ENCODE results near the gene MAPK1. TPM values are rescaled to one million over a fixed set of nuclear protein-coding genes. Genes with fewer than 3 reads are reported as not detected.
"Not testable (repeated sequence)": the region's sequence is repeated elsewhere in the genome, so short reads cannot be mapped to it uniquely, and the experiment has no call there.

MAPK1 gene
- total RNA-seq (2014; rRNA removed; shearing (Covaris generic)): 42.2 and 50.0 TPM in 2 replicates
- 21.6 and 24.7 TPM in 2 replicates for polyA plus RNA-seq (2014; cell fraction: nucleus; rRNA removed)

DNA sequence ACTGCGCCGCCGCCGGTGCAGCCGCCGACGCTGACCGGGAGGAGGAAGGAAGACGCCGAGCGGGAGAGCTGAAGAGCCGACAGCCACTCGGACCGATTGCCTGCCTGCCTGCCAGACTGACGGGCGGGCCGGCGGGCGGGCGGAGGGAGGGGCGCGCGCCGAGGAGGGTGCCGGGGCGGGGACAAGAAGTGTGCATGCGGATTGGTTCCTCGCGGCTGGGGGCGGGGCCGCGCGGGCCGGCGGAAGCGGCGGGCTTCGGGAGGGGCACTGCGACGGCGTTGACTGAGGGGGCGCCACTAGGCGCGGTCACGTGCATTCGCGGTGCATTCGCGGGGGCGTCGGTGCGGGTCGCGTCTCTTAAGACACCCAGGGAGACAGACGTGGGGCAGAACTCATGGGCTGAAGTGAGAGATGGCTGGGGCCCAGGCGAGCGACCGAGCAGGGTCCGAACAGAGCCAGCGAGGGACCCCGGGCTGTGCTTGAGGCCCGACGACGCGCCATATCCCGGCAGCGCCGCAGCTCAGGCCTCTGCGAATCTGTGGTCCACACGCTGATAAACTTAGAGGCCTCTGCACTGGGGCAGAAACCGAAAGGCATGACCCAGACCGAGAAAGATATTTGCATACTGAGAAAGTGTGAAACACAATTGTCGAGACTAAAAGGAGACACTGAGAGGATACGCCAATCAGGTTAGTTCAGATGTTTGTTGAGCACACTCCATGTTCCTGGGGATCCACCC is at the start of gene MAPK1:
MAPK1 (minus strand) TSS at position 118 of the 739 bp plus-strand sequence. CDS start 205 bp downstream, outside the sequence.
- peak; percentile 64 for DNase-seq (ENCODE audit: extremely low read depth, low read depth)

GRCh38 chr22:21916309-21916918 is 49.0 kb upstream of the MAPK1 start:
- no peak for DNase-seq (ENCODE audit: extremely low read depth, low read depth)

- DNase-seq (ENCODE audit: extremely low read depth, low read depth): no peak
These were observed 48.3 kb upstream of the MAPK1 start for GRCh38 chr22:21915624-21916308.

- DNase-seq (ENCODE audit: extremely low read depth, low read depth): not testable (repeated sequence)
These were observed 46.7 kb upstream of the MAPK1 start for GRCh38 chr22:21914033-21914642.

DNA sequence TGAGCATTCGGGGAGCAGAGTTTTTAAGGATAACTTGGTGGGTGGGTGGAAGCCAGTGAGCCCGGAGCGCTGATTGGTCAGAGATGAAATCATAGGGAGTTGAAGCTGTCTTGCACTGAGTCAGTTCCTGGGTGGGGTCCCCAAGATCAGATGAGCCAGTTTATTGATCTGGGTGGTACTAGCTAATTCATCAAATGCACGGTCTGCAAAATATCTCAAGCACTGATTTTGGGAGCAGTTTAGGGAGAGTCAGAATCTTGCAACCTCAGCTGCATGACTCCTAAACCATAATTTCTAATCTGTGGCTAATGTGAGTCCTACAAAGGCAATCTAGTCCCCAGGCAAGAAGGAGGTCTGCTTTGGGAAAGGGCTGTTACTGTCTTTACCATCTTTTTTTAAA is 42.9 kb upstream of the MAPK1 start:
- DNase-seq (ENCODE audit: extremely low read depth, low read depth): not testable (repeated sequence)

GRCh38 chr22:21909871-21910270 is 42.4 kb upstream of the MAPK1 start:
- no peak for DNase-seq (ENCODE audit: extremely low read depth, low read depth)

DNA sequence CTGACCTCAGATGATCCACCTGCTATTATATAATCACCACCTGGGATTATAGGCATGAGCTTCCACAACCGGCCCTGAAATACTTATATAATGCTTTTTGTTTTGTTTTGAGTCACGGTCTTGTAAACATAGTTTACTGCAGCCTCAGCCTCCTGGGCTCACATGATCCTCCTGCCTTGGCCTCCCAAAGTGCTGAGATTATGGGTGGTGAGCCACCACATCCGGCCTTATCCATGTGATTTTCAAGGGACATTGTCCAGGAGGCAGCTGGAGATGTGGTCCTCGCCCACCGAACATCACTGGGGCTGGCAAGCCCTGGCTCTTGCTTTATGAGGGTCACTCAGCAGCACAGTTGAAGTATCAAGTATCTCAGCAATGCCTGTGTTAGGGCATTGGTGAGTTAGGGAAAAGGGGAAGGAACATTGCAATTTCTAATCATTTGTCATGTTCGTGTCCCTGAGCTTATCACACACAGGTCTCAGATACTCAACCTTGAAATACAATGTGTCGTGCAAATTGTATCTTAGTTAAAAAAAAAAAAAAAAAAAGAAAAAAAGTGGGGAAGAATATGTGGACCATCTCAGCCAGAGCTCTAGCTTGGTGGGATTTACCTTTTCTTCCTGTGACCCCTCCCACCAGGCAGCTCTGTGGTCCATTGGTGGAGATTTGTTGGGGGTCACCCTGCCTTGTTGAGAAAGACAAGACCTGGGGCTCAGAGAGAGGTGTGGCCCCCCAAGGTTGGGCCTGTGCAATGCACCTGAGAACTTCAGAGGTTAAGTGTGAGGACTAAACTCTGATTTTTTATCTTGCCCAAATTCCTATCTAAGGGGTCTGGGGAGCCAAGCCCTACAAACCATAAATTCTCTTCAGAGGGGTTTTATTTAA is 40.4 kb upstream of the MAPK1 start:
- DNase-seq (ENCODE audit: extremely low read depth, low read depth): no peak

- not testable (repeated sequence) for DNase-seq (ENCODE audit: extremely low read depth, low read depth)
These were observed 37.8 kb upstream of the MAPK1 start for GRCh38 chr22:21905234-21905633.

- no peak for DNase-seq (ENCODE audit: extremely low read depth, low read depth)
These were observed 36.9 kb upstream of the MAPK1 start for GRCh38 chr22:21904250-21904789.

- no peak for DNase-seq (ENCODE audit: extremely low read depth, low read depth)
These were observed 35.8 kb upstream of the MAPK1 start for GRCh38 chr22:21903283-21903682.

- no peak for DNase-seq (ENCODE audit: extremely low read depth, low read depth)
These were observed 35.0 kb upstream of the MAPK1 start for GRCh38 chr22:21902296-21903087.

DNA sequence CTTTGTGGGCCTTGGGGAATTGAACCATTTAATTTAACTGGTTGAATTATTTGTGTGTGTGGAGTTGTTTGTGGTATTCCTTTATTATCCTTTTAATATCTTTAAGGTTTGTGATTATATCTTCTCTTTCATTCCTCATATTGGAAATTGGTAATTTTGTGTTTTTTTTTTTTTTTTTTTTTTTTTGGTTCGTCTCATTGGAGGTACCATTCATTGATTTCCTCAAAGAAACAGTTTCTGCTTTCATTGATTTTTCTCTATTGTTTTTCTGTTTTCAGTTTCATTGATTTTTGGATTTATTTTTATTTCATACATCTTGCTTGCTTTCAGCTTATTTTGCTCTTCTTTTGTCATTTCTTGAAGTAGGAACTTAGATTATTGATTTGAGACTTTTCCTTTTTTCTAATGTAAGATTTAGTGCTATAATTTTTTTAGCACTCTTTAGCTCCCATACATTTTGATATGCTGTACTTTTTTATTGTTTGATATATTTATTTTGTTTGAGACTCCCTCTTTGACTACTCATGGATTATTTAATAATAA is 31.0 kb upstream of the MAPK1 start:
- DNase-seq (ENCODE audit: extremely low read depth, low read depth): no peak

DNA sequence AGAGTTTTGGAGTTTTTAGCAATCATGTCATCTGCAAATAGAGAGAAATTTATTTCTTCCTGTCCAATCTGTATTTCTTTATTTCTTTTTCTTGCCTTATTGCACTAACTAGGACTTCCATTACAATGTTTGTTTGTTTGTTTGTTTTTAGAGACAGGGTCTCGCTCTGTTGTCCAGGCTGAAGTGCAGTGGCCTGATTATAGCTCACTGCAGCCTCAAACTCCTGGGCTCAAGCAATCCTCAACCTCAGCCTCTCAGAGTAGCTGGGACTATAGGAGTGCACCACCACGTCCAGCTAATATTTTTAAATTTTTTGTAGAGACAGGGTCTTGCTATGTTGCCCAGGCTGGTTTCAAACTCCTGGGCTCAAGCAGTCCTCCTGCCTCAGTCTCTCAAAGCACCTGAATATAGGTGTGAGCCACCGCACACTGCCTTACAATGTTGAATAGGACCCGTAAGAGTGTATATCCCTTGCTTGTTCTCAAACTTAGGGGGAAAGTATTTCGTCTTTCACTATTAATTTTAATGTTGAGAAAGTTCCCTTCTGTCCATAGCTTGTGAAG is 29.6 kb upstream of the MAPK1 start:
- no peak for DNase-seq (ENCODE audit: extremely low read depth, low read depth)

- not testable (repeated sequence) for DNase-seq (ENCODE audit: extremely low read depth, low read depth)
These were observed 28.8 kb upstream of the MAPK1 start for GRCh38 chr22:21896275-21896674.

GRCh38 chr22:21894799-21895198 is 27.4 kb upstream of the MAPK1 start:
- DNase-seq (ENCODE audit: extremely low read depth, low read depth): no peak

DNA sequence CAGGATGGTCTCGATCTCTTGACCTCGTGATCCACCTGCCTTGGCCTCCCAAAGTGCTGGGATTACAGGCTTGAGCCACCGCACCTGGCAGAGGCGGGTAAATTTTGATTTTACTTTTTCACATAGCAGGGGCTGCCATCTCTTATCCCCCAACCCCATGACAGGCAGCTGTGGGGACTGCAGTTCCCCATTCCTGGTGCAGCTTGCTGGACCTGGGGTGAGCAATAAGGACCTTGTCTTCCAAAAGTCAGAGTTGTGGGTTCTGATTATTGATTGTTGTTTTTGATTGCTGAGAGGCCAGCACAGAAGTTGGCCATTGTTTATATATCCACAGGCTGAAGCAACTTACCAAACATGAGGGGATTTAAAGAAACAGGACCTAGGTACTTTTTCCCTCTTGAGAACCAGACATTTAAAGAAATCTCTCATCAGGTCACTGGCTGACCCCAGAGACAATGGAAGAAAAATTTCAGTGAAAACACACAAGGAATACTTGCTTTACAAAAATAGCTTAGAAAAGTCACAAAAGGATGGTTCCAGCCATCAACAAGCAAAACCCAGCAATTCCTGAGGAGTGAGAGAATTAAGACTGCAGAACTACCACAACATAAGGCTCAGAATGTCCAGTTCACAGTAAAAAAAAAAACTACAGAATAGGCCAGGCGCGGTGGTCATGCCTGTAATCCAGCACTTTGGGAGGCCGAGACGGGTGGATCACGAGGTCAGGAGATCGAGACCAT is 22.0 kb upstream of the MAPK1 start:
- DNase-seq (ENCODE audit: extremely low read depth, low read depth): no peak

DNA sequence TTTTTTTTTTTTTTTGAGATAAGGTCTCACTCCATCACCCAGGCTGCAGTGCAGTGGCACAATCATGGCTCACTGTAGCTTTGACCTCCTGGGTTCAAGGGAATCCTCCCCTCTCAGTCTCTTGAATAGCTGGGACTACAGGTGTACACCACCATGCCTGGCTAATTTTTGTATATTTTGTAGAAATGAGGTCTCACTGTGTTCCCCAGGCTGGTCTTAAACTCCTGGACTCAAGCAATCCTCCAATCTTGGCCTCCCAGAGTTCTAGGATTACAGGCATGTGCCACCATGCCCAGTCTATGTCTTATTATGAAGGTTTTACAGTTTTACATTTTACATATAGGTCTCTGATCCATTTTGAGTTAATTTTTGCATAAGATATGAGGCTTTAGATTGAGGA is 20.4 kb upstream of the MAPK1 start:
- DNase-seq (ENCODE audit: extremely low read depth, low read depth): no peak

- DNase-seq (ENCODE audit: extremely low read depth, low read depth): not testable (repeated sequence)
These were observed 16.5 kb upstream of the MAPK1 start for GRCh38 chr22:21883930-21884329.

Data from NCI-H460 (cell line).